Kidney (tissue), 14 donors: Measurements from ENCODE around the gene FAM110D. TPM values are rescaled to one million over a fixed set of nuclear protein-coding genes. Genes with fewer than 3 reads are reported as not detected.

Experiments used
- DNase-seq, 5 donors: peaks; one replicate each; pipeline ENCODE4 v3.0.0-alpha.2; 2013 to 2020
- FAIRE-seq: peaks from 2 replicates; lab custom pipeline; 2012; peaks lifted over from hg19 to GRCh38; lab: Jason Lieb, UNC
- H3K27ac ChIP-seq, 2 donors: one replicate each; pipeline ENCODE4 v1.7.0; 2013; ENCODE audit warnings: low read depth in 2 of 2, low read length in 2 of 2, inconsistent platforms in 1 of 2
- H3K27me3 ChIP-seq: one replicate; pipeline ENCODE4 v1.7.1; 2013; ENCODE audit warnings: low read length, inconsistent platforms; ENCODE audit not compliant: control insufficient read depth, insufficient read depth
- H3K36me3 ChIP-seq, 3 donors: one replicate each; pipeline versions ENCODE4 v1.7.0 to v1.7.1; 2013; ENCODE audit warnings: low read length in 3 of 3, control low read depth in 1 of 3, inconsistent platforms in 1 of 3; ENCODE audit not compliant: insufficient read depth in 3 of 3, control insufficient read depth in 2 of 3
- H3K4me1 ChIP-seq, 3 donors: one replicate each; pipeline versions ENCODE4 v1.7.0 to v1.7.1; 2013; ENCODE audit warnings: low read length in 3 of 3, inconsistent platforms in 1 of 3, low read depth in 1 of 3; ENCODE audit not compliant: control insufficient read depth in 2 of 3, insufficient read depth in 2 of 3
- H3K4me3 ChIP-seq, 3 donors: one replicate each; pipeline versions ENCODE4 v1.7.0 to v1.8.1; 2013; ENCODE audit warnings: low read length in 3 of 3, control low read depth in 1 of 3, inconsistent platforms in 1 of 3
- H3K9ac ChIP-seq, 3 donors: one replicate each; pipeline versions ENCODE4 v1.7.0 to v1.7.1; 2013; ENCODE audit warnings: low read length in 3 of 3, control low read depth in 1 of 3, inconsistent platforms in 1 of 3
- H3K9me3 ChIP-seq, 3 donors: one replicate each; pipeline versions ENCODE4 v1.7.0 to v1.7.1; 2013; ENCODE audit warnings: low read length in 3 of 3, control low read depth in 1 of 3, inconsistent platforms in 1 of 3; ENCODE audit not compliant: control insufficient read depth in 2 of 3, insufficient read depth in 1 of 3
- intact Hi-C: fragments of 100-400 bp; cut with DNase I; formaldehyde crosslinking; loops from one replicate; pipeline ENCODE4 v1.11.1; 2022
- polyA plus RNA-seq: library from polyadenylated mRNA; stranded (reverse); fragments of 350-450 nt; fragmentation: Illumina TruSeq; extraction: RNeasy Lipid Tissue Mini Kit (QIAGEN cat#74804); gene quantifications from one replicate; pipeline ENCODE4 v1.2.3, GENCODE V29; 2014; ENCODE audit warnings: low read depth, low replicate concordance; ENCODE audit not compliant: insufficient read depth
- total RNA-seq: library from RNA; stranded (reverse); fragmentation: NEBNext Ultra II Directional; extraction: Animal tissue kit (Norgen Biotek cat#: 25700); gene quantifications from one replicate; pipeline ENCODE4 v1.2.1, GENCODE V29; 2021
- TF ChIP-seq, protein P1 (sequence below): IDR thresholded peaks from 3 replicates; pipeline ENCODE4 v1.5.1; 2012; ENCODE audit warnings: mild to moderate bottlenecking, moderate library complexity, borderline replicate concordance; ENCODE audit not compliant: insufficient read depth; ENCODE audit errors: extremely low read depth
- donor health status: control.
- donor health status: control.
- donor health status: control.
- donor health status: control.
- donor health status: control.
- donor health status: DM: yes; HTN: yes; CAD: no.
- donor health status: Normal renal cell carcinoma (clear cell type).

The FAM110D gene
- total and polyA plus RNA-seq, 2 donors from 2014 or later = 4.2 to 8.1 TPM

- intact Hi-C loops = loop anchor here (10.0 kb wide), 1 partner anchor 52 kb away; no protein-coding TSS in a partner anchor
Measured at GRCh38 chr1:26156285-26157038, 2.4 kb upstream of the FAM110D start.

GRCh38 chr1:26158271-26158907, 490 bp upstream of the FAM110D start:
- Histone ChIP-seq H3K27me3 (no peaks in the 10 kb centered on the region), H3K4me1 (peaks cover 0 to 9% (median 0%) of the 10 kb centered on the region in 3 donors), H3K9me3 (no peaks in the 10 kb centered on the region), H3K4me3 (peak overlapping the region in 1 of 3 donors; percentile 48), H3K9ac (no peak overlapping the region), H3K36me3 (no peaks in the 10 kb centered on the region), H3K27ac (no peak overlapping the region)
- no peak for FAIRE-seq
- intact Hi-C loops = loop anchor here (10.0 kb wide), 1 partner anchor 54 kb away; no protein-coding TSS in a partner anchor
- TF ChIP-seq, protein P1, sequence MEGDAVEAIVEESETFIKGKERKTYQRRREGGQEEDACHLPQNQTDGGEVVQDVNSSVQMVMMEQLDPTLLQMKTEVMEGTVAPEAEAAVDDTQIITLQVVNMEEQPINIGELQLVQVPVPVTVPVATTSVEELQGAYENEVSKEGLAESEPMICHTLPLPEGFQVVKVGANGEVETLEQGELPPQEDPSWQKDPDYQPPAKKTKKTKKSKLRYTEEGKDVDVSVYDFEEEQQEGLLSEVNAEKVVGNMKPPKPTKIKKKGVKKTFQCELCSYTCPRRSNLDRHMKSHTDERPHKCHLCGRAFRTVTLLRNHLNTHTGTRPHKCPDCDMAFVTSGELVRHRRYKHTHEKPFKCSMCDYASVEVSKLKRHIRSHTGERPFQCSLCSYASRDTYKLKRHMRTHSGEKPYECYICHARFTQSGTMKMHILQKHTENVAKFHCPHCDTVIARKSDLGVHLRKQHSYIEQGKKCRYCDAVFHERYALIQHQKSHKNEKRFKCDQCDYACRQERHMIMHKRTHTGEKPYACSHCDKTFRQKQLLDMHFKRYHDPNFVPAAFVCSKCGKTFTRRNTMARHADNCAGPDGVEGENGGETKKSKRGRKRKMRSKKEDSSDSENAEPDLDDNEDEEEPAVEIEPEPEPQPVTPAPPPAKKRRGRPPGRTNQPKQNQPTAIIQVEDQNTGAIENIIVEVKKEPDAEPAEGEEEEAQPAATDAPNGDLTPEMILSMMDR = no peak
- DNase-seq = peak in 2 of 5 donors; percentile 32 to 50

More at GRCh38 chr1:26156285-26157038, 2.4 kb upstream of the FAM110D start:
- peak overlapping the region in 1 of 3 donors; percentile 47 for H3K4me3 ChIP-seq
- no peaks in the 10 kb centered on the region for H3K9me3 ChIP-seq
- H3K27ac ChIP-seq = peak overlapping the region; percentile 47 to 57
- FAIRE-seq (no peak), DNase-seq (peak in 4 of 5 donors; percentile 39 to 73 (median 50))
- H3K4me1 ChIP-seq = peaks cover 0 to 5% (median 0%) of the 10 kb centered on the region in 3 donors
- TF ChIP-seq, protein P1 = no peak
- no peaks in the 10 kb centered on the region for H3K36me3 ChIP-seq
- peak overlapping the region in 1 of 3 donors; percentile 12 for H3K9ac ChIP-seq
- no peaks in the 10 kb centered on the region for H3K27me3 ChIP-seq

- Histone ChIP-seq H3K4me3 (peak overlapping the region in 1 of 3 donors; percentile 48), H3K9ac (peak overlapping the region in 1 of 3 donors; percentile 40), H3K4me1 (peaks cover 0 to 11% (median 0%) of the 10 kb centered on the region in 3 donors), H3K36me3 (no peaks in the 10 kb centered on the region), H3K27me3 (no peaks in the 10 kb centered on the region), H3K9me3 (no peaks in the 10 kb centered on the region), H3K27ac (peak overlapping the region in 1 of 2 donors; percentile 34)
- intact Hi-C loops = loop anchor here (10.0 kb wide), 1 partner anchor 55 kb away; no protein-coding TSS in a partner anchor
- TF ChIP-seq, protein P1 = no peak
- DNase-seq = no peak
- FAIRE-seq = no peak
Measured at GRCh38 chr1:26159743-26160039, 812 bp downstream of the FAM110D start.
